Natural killer cell (primary cell): Measurements from ENCODE around the gene MLLT10. TPM values are rescaled to one million over a fixed set of nuclear protein-coding genes. Genes with fewer than 3 reads are reported as not detected.

Experiments used
- ATAC-seq, 3 donors: fragments of 150-1000 bp in 2 of 3; fragments of 200-7000 bp in 1 of 3; cut with Tn5 transposase; 1 replicate in 1 of 3; 2 replicates in 2 of 3; pipeline ENCODE4 v1.10.0; 2021; ENCODE audit warnings: mild to moderate bottlenecking in 2 of 3, moderate library complexity in 2 of 3
- DNase-seq, 2 donors: peaks; one replicate each; pipeline versions ENCODE4 v3.0.0 to v3.0.0-alpha.2; 2013 to 2021; ENCODE audit warnings: mixed read lengths in 1 of 2
- H3K27ac ChIP-seq: one replicate; pipeline ENCODE4 v1.5.1; 2013; ENCODE audit warnings: mild to moderate bottlenecking, low read length
- H3K27me3 ChIP-seq: one replicate; pipeline ENCODE4 v1.6.1; 2013; ENCODE audit warnings: low read length; ENCODE audit not compliant: control insufficient read depth, insufficient read depth
- H3K36me3 ChIP-seq: one replicate; pipeline ENCODE4 v1.6.1; 2013; ENCODE audit warnings: low read length; ENCODE audit not compliant: control insufficient read depth, insufficient read depth
- H3K4me1 ChIP-seq: one replicate; pipeline ENCODE4 v1.6.1; 2013; ENCODE audit warnings: low read length; ENCODE audit not compliant: control insufficient read depth, insufficient read depth
- H3K4me3 ChIP-seq: one replicate; pipeline ENCODE4 v1.5.1; 2013; ENCODE audit warnings: low read length
- H3K9me3 ChIP-seq: one replicate; pipeline ENCODE4 v1.6.1; 2013; ENCODE audit warnings: low read length; ENCODE audit not compliant: control insufficient read depth, insufficient read depth
- H3K27ac Mint-ChIP-seq, 2 donors: one replicate each; pipeline ENCODE4 v1.8.0; 2022; ENCODE audit warnings: mild to moderate bottlenecking in 2 of 2, mixed read lengths in 2 of 2, moderate library complexity in 1 of 2
- H3K27me3 Mint-ChIP-seq, 2 donors: one replicate each; pipeline ENCODE4 v1.8.0; 2022; ENCODE audit warnings: low read depth in 2 of 2, mixed read lengths in 2 of 2
- H3K36me3 Mint-ChIP-seq: one replicate; pipeline ENCODE4 v1.8.0; 2022; ENCODE audit warnings: mixed read lengths
- H3K4me1 Mint-ChIP-seq, 2 donors: one replicate each; pipeline ENCODE4 v1.8.0; 2022; ENCODE audit warnings: mixed read lengths in 2 of 2
- H3K4me3 Mint-ChIP-seq: one replicate; pipeline ENCODE4 v1.8.0; 2022; ENCODE audit warnings: mild to moderate bottlenecking, moderate library complexity, mixed read lengths
- H3K9me3 Mint-ChIP-seq, 2 donors: one replicate each; pipeline ENCODE4 v1.8.0; 2022; ENCODE audit warnings: mixed read lengths in 2 of 2
- CTCF ChIP-seq: fragments of 200-600 bp; IDR thresholded peaks from one replicate; pipeline ENCODE4 v1.8.0; 2022; ENCODE audit warnings: antibody characterized with exemption
- WGBS: methylation state at CpG from one replicate; pipeline ENCODE4 v1.1.7; 2013; ENCODE audit warnings: missing lambda C conversion rate; ENCODE audit not compliant: insufficient coverage; 5-methylcytosine and 5-hydroxymethylcytosine counted together
- intact Hi-C: fragments of 100-400 bp; cut with micrococcal nuclease; formaldehyde crosslinking; loops from one replicate; pipeline ENCODE4 v1.14.2; 2022
- total RNA-seq, 4 donors: library from RNA; stranded (reverse); fragments of 120-200 nt in 1 of 4; gene quantifications; one replicate each; pipeline versions ENCODE4 v1.2.3 to v1.2.4, GENCODE V29; 2013 to 2022

MLLT10 gene
- total RNA-seq, 3 donors from 2014 or later (not counting 1 experiment from before 2014, with no cell fraction given): 40.4 to 65.2 (median 60.0) TPM

GRCh38 chr10:21509341-21510240 is 24.4 kb upstream of the MLLT10 start:
- no peak for TF ChIP-seq CTCF
- Histone ChIP-seq H3K9me3 (no peaks in the 10 kb centered on the region), H3K27ac (no peak overlapping the region), H3K27me3 (peaks cover 34% of the 10 kb centered on the region), H3K4me3 (no peak overlapping the region), H3K4me1 (peaks cover 4% of the 10 kb centered on the region), H3K36me3 (no peaks in the 10 kb centered on the region)
- 85% methylated on average over 58 of the region's 58 CpGs for WGBS
- intact Hi-C loops: no loop called here
- H3K4me3 Mint-ChIP-seq: no peak overlapping the region
- H3K4me1 Mint-ChIP-seq: no peaks in the 10 kb centered on the region
- peaks cover 48 to 78% of the 10 kb centered on the region in 2 donors for H3K27me3 Mint-ChIP-seq
- no peaks in the 10 kb centered on the region for H3K9me3 Mint-ChIP-seq
- H3K27ac Mint-ChIP-seq: no peak overlapping the region
- no peak for ATAC-seq
- DNase-seq: no peak
- no peaks in the 10 kb centered on the region for H3K36me3 Mint-ChIP-seq

GRCh38 chr10:21510241-21511094 is 23.6 kb upstream of the MLLT10 start:
- peaks cover 41% of the 10 kb centered on the region for H3K27me3 ChIP-seq

GRCh38 chr10:21511095-21511570 is 22.9 kb upstream of the MLLT10 start:
- peaks cover 0 to 5% of the 10 kb centered on the region in 2 donors for H3K4me1 Mint-ChIP-seq
- no peaks in the 10 kb centered on the region for H3K9me3 ChIP-seq
- H3K27ac ChIP-seq: no peak overlapping the region
- DNase-seq (no peak), ATAC-seq (no peak)
- H3K36me3 Mint-ChIP-seq: no peaks in the 10 kb centered on the region
- peaks cover 53 to 82% of the 10 kb centered on the region in 2 donors for H3K27me3 Mint-ChIP-seq
- no peak for TF ChIP-seq CTCF
- H3K4me3 Mint-ChIP-seq: no peak overlapping the region
- intact Hi-C loops: no loop called here
- H3K36me3 ChIP-seq: no peaks in the 10 kb centered on the region
- peaks cover 48% of the 10 kb centered on the region for H3K27me3 ChIP-seq
- no peak overlapping the region for H3K4me3 ChIP-seq
- H3K4me1 ChIP-seq: peaks cover 7% of the 10 kb centered on the region
- no CpG with 5 or more reads among the region's 2 CpGs for WGBS
- H3K9me3 Mint-ChIP-seq: no peaks in the 10 kb centered on the region
- no peak overlapping the region for H3K27ac Mint-ChIP-seq

More at GRCh38 chr10:21510241-21511094, 23.6 kb upstream of the MLLT10 start:
- ATAC-seq (no peak), DNase-seq (no peak)
- Mint-ChIP-seq H3K27me3 (peaks cover 52 to 81% of the 10 kb centered on the region in 2 donors), H3K27ac (no peak overlapping the region), H3K36me3 (no peaks in the 10 kb centered on the region), H3K9me3 (no peaks in the 10 kb centered on the region), H3K4me3 (no peak overlapping the region), H3K4me1 (no peaks in the 10 kb centered on the region)
- Histone ChIP-seq H3K27ac (no peak overlapping the region), H3K9me3 (no peaks in the 10 kb centered on the region), H3K4me3 (no peak overlapping the region), H3K4me1 (peaks cover 4% of the 10 kb centered on the region), H3K36me3 (no peaks in the 10 kb centered on the region)
- TF ChIP-seq CTCF: no peak
- intact Hi-C loops: no loop called here
- WGBS: 24% methylated on average over 36 of the region's 39 CpGs
